Measurements from ENCODE around the gene DDR2. TPM values are rescaled to one million over a fixed set of nuclear protein-coding genes. Genes with fewer than 3 reads are reported as not detected.

The DDR2 gene
- polyA plus RNA-seq, 1 of the 3 experiments (the other 2 are of a cell fraction) = 34.0 TPM

- no peak for DNase-seq
- Histone ChIP-seq H4K20me1 (ENCODE audit: insufficient read depth) (peaks cover 61% of the 10 kb centered on the region), H3K79me2 (ENCODE audit: insufficient read depth) (peaks cover 100% of the 10 kb centered on the region), H3K27me3 (ENCODE audit: insufficient read depth) (no peaks in the 10 kb centered on the region), H3F3A (replicated peaks; ENCODE audit: insufficient read depth) (no peaks in the 10 kb centered on the region), H3K27ac (ENCODE audit: low read depth in 2 of 2, low read length in 1 of 2) (no peak overlapping the region; a peak in 1 of 4 replicates), H3K4me2 (no peak overlapping the region), H3K36me3 (replicated peaks in 1 of 2; ENCODE audit: control insufficient read depth in 1 of 2, insufficient read depth in 2 of 2, low read length in 1 of 2) (peaks cover 29 to 55% of the 10 kb centered on the region in 2 experiments), H2AFZ (ENCODE audit: low read depth) (no peak overlapping the region), H3K9me2 (no peaks in the 10 kb centered on the region), H3K9ac (no peak overlapping the region), H3K9me3 (no peaks in the 10 kb centered on the region), H3K4me1 (ENCODE audit: control insufficient read depth in 1 of 2, insufficient read depth in 2 of 2, low read depth in 1 of 2, low read length in 1 of 2) (peaks cover 23 to 32% of the 10 kb centered on the region in 2 experiments; a peak in 3 of 4 replicates), H3K4me3 (ENCODE audit: low read depth in 2 of 2, low read length in 1 of 2) (no peak overlapping the region)
- TF ChIP-seq TAF1 (IDR thresholded peaks at IDR 0.05; ENCODE audit: borderline replicate concordance, low read depth, low read length) = no peak
- no peak for TF ChIP-seq TCF12 (IDR thresholded peaks at IDR 0.05)
- WGBS (ENCODE audit: low lambda C conversion rate) = 99% methylated on average over 4 of the region's 4 CpGs
- POLR2A ChIA-PET = no interaction called here
- CTCF ChIA-PET = no interaction called here
Measured at GRCh38 chr1:162703708-162704107, 71.4 kb downstream of the DDR2 start.

- no peak for TF ChIP-seq EP300 (IDR thresholded peaks at IDR 0.05; ENCODE audit: borderline replicate concordance in 1 of 2, low read depth in 1 of 2, low read length in 1 of 2)
- Histone ChIP-seq H3K27me3 (ENCODE audit: insufficient read depth) (no peaks in the 10 kb centered on the region), H4K20me1 (ENCODE audit: insufficient read depth) (peaks cover 58% of the 10 kb centered on the region), H3K9me3 (no peaks in the 10 kb centered on the region), H3K27ac (ENCODE audit: low read depth in 2 of 2, low read length in 1 of 2) (no peak overlapping the region; a peak in 1 of 4 replicates), H3K4me2 (no peak overlapping the region), H3K9me2 (no peaks in the 10 kb centered on the region), H3K79me2 (ENCODE audit: insufficient read depth) (peaks cover 97% of the 10 kb centered on the region), H2AFZ (ENCODE audit: low read depth) (no peak overlapping the region), H3F3A (replicated peaks; ENCODE audit: insufficient read depth) (no peaks in the 10 kb centered on the region), H3K4me3 (ENCODE audit: low read depth in 2 of 2, low read length in 1 of 2) (no peak overlapping the region), H3K9ac (no peak overlapping the region), H3K36me3 (replicated peaks in 1 of 2; ENCODE audit: control insufficient read depth in 1 of 2, insufficient read depth in 2 of 2, low read length in 1 of 2) (peaks cover 23 to 58% of the 10 kb centered on the region in 2 experiments), H3K4me1 (ENCODE audit: control insufficient read depth in 1 of 2, insufficient read depth in 2 of 2, low read depth in 1 of 2, low read length in 1 of 2) (peaks cover 34 to 40% of the 10 kb centered on the region in 2 experiments)
- no peak for DNase-seq
- ChIA-PET CTCF (interaction anchor here (1.0 to 1.5 kb wide), 2 partner anchors 10 to 11 kb away, joined by 3 read pairs; no protein-coding TSS in a partner anchor), POLR2A (no interaction called here)
- WGBS (ENCODE audit: low lambda C conversion rate) = 95% methylated on average over 9 of the region's 11 CpGs
Measured at GRCh38 chr1:162704673-162705424, 72.6 kb downstream of the DDR2 start.

- H2AFZ ChIP-seq (ENCODE audit: low read depth) = no peak overlapping the region
- DNase-seq = peak; percentile 3
- TF ChIP-seq IRF3 (IDR thresholded peaks at IDR 0.05; ENCODE audit: low read depth, low read length) = no peak
- 0 out of 2 replicates have a peak, but pooled peaks have one; percentile 22 for TF ChIP-seq RCOR1 (IDR thresholded peaks at IDR 0.05; ENCODE audit: low read length)
- peaks cover 17 to 48% of the 10 kb centered on the region in 2 experiments for H3K36me3 ChIP-seq (replicated peaks in 1 of 2; ENCODE audit: control insufficient read depth in 1 of 2, insufficient read depth in 2 of 2, low read length in 1 of 2)
- 50% methylated on average over 2 of the region's 2 CpGs for WGBS (ENCODE audit: low lambda C conversion rate)
- H3K9me2 ChIP-seq = no peaks in the 10 kb centered on the region
- no peaks in the 10 kb centered on the region for H3F3A ChIP-seq (replicated peaks; ENCODE audit: insufficient read depth)
- no peaks in the 10 kb centered on the region for H3K9me3 ChIP-seq
- H3K4me3 ChIP-seq (ENCODE audit: low read depth in 2 of 2, low read length in 1 of 2) = no peak overlapping the region
- peaks cover 44 to 47% of the 10 kb centered on the region in 2 experiments for H3K4me1 ChIP-seq (ENCODE audit: control insufficient read depth in 1 of 2, insufficient read depth in 2 of 2, low read depth in 1 of 2, low read length in 1 of 2)
- H3K4me2 ChIP-seq = no peak overlapping the region
- no peak overlapping the region for H3K9ac ChIP-seq
- H3K27me3 ChIP-seq (ENCODE audit: insufficient read depth) = no peaks in the 10 kb centered on the region
- H3K79me2 ChIP-seq (ENCODE audit: insufficient read depth) = peaks cover 95% of the 10 kb centered on the region
- H4K20me1 ChIP-seq (ENCODE audit: insufficient read depth) = peaks cover 59% of the 10 kb centered on the region
- POLR2A ChIA-PET = no interaction called here
- no peak overlapping the region for H3K27ac ChIP-seq (ENCODE audit: low read depth in 2 of 2, low read length in 1 of 2)
- CTCF ChIA-PET = interaction anchor here (1.5 kb wide), 1 partner anchor 12 kb away, joined by 3 read pairs; no protein-coding TSS in a partner anchor
Measured at GRCh38 chr1:162706003-162706402, 73.7 kb downstream of the DDR2 start.
